ENCODE results near the gene SLC6A6. TPM values are rescaled to one million over a fixed set of nuclear protein-coding genes. Genes with fewer than 3 reads are reported as not detected.

Gene SLC6A6
- total RNA-seq, 4 donors from 2014 or later, result 15.4 to 37.6 (median 20.9) TPM

DNA sequence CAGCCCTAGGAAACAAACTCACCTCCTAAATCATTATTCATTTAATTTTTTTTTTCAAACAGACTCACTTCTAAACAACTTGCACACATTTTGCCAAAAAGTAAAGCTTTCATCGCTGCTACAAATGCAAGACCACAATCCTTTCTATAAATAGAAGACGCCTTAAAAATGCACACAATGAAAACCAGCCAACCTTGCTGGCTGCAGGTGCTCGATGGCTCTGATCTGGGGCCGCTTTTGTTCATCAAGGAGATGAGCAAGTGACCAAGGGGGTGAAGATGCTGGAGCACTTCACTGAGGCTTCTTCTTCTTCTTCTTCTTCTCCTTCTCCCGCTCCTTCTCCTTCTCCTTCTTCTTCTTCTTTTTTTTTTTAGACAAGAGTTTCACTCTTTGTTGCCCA, 12.7 kb upstream of the SLC6A6 start:
- no peak for ATAC-seq

DNA sequence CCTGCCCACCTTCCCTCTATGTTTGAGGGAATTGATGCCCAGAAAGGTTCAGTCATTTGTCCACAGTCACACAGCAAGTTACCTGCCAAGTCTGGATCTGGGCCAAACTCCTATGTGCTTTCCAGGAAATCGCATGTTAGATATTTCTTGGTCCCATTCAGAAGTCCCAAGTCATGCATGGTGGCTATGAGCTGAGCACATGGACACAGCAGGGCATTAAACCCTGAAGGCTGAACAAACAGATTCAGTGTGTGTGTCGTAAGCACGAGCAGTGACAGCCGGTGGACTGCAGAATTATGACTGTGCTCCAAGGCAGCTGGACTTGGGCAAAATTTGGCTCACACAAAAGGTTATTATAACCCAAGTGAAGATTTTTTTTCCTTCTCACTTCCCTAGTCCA, 11.4 kb upstream of the SLC6A6 start:
- H3K4me1 ChIP-seq, result peaks cover 0 to 42% (median 8%) of the 10 kb centered on the region in 3 donors
- peak; percentile 81 for ATAC-seq
- 13 to 31% methylated on average over 3 to 4 of the region's 4 CpGs for WGBS, 2 donors (ENCODE audit: low coverage in 1 of 2)

More for the DNA sequence above, 12.7 kb upstream of the SLC6A6 start:
- no peaks in the 10 kb centered on the region for H3K9me3 ChIP-seq
- H3K4me3 ChIP-seq, result no peak overlapping the region
- no peak for TF ChIP-seq POLR2AphosphoS5 (IDR thresholded peaks at IDR 0.05)
- no peak for TF ChIP-seq POLR2A (IDR thresholded peaks at IDR 0.05)
- TF ChIP-seq, protein P1, sequence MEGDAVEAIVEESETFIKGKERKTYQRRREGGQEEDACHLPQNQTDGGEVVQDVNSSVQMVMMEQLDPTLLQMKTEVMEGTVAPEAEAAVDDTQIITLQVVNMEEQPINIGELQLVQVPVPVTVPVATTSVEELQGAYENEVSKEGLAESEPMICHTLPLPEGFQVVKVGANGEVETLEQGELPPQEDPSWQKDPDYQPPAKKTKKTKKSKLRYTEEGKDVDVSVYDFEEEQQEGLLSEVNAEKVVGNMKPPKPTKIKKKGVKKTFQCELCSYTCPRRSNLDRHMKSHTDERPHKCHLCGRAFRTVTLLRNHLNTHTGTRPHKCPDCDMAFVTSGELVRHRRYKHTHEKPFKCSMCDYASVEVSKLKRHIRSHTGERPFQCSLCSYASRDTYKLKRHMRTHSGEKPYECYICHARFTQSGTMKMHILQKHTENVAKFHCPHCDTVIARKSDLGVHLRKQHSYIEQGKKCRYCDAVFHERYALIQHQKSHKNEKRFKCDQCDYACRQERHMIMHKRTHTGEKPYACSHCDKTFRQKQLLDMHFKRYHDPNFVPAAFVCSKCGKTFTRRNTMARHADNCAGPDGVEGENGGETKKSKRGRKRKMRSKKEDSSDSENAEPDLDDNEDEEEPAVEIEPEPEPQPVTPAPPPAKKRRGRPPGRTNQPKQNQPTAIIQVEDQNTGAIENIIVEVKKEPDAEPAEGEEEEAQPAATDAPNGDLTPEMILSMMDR (IDR thresholded peaks at IDR 0.05), result no peak
- no peak for TF ChIP-seq EP300 (IDR thresholded peaks at IDR 0.05)
- peaks cover 0 to 42% (median 8%) of the 10 kb centered on the region in 3 donors for H3K4me1 ChIP-seq
- H3K27ac ChIP-seq, result peak overlapping the region in 2 of 4 donors; percentile 8 to 27
- 32 to 42% methylated on average over 5 of the region's 5 CpGs for WGBS, 2 donors (ENCODE audit: low coverage in 1 of 2)
- H3K36me3 ChIP-seq, result no peaks in the 10 kb centered on the region
- no peaks in the 10 kb centered on the region for H3K27me3 ChIP-seq

DNA sequence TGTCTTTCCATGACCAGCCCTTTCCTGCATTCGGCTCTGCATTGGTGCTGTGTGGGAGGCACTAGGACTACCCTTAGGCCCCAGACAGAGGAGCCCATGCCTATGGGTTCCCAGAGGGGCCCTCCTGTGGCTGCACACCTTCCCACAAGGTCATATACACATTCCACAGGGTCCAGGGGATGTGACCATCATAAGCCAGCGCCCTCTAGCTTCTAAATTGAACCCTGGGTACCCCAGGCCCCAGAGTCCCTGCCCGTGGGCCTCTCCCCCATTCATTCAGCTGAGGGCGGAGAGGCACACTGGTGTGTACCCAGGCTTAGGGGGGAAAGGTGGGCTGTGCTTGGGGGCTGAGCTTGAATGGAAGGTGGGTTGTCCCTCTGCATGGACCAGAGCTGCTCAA, 10.2 kb upstream of the SLC6A6 start:
- 75 to 100% methylated on average over 2 of the region's 4 CpGs for WGBS, 2 donors (ENCODE audit: low coverage in 1 of 2)
- ATAC-seq, result no peak

More for the DNA sequence above, 11.4 kb upstream of the SLC6A6 start:
- Histone ChIP-seq H3K4me3 (no peak overlapping the region), H3K9me3 (no peaks in the 10 kb centered on the region), H3K27ac (peak overlapping the region in 3 of 4 donors; percentile 54 to 63 (median 62)), H3K27me3 (no peaks in the 10 kb centered on the region), H3K36me3 (no peaks in the 10 kb centered on the region)
- TF ChIP-seq POLR2AphosphoS5 (IDR thresholded peaks at IDR 0.05), result peak; percentile 91
- TF ChIP-seq POLR2A (IDR thresholded peaks at IDR 0.05), result no peak
- no peak for TF ChIP-seq EP300 (IDR thresholded peaks at IDR 0.05)
- TF ChIP-seq, protein P1 (IDR thresholded peaks at IDR 0.05), result no peak

DNA sequence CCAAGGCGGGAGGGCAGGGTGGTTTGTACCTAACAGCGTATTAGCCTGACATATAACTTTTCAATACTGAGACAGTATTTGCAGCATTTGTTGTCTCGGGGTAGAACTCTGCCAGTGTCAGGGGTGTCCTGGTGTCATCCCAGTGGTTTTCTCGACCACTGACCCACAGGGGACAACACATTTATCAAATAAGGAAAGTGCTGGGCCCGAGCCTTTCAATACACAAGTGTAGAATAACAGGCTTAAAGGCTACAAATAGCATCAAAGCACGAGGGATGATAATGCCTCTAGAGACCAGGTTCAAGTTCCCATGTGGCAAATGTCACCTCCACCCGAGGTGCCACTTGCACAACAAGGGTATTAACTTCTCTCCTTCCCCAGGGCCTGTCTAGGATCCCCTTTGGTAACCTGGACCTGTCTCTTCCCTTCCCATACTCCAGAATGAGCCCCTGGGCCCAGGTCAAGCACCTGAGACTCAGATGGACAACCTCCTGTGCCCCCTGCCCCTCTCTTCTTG, 9.5 kb upstream of the SLC6A6 start:
- TF ChIP-seq POLR2AphosphoS5 (IDR thresholded peaks at IDR 0.05) (no peak), EP300 (IDR thresholded peaks at IDR 0.05) (no peak), POLR2A (IDR thresholded peaks at IDR 0.05) (no peak)
- TF ChIP-seq, protein P1 (IDR thresholded peaks at IDR 0.05), result no peak
- Histone ChIP-seq H3K4me3 (no peak overlapping the region), H3K36me3 (no peaks in the 10 kb centered on the region), H3K9me3 (no peaks in the 10 kb centered on the region), H3K27ac (peak overlapping the region in 3 of 4 donors; percentile 62 to 68 (median 68)), H3K27me3 (no peaks in the 10 kb centered on the region), H3K4me1 (peaks cover 0 to 42% (median 8%) of the 10 kb centered on the region in 3 donors)
- ATAC-seq, result no peak
- 88% methylated on average over 3 of the region's 7 CpGs; no CpG with 5 or more reads in 1 of the 2 donors for WGBS, 2 donors (ENCODE audit: low coverage in 1 of 2)

More for the DNA sequence above, 10.2 kb upstream of the SLC6A6 start:
- Histone ChIP-seq H3K27me3 (no peaks in the 10 kb centered on the region), H3K4me3 (no peak overlapping the region), H3K4me1 (peaks cover 0 to 42% (median 8%) of the 10 kb centered on the region in 3 donors), H3K27ac (peak overlapping the region in 3 of 4 donors; percentile 62 to 68 (median 68)), H3K36me3 (no peaks in the 10 kb centered on the region), H3K9me3 (no peaks in the 10 kb centered on the region)
- TF ChIP-seq, protein P1 (IDR thresholded peaks at IDR 0.05), result no peak
- TF ChIP-seq POLR2AphosphoS5 (IDR thresholded peaks at IDR 0.05) (no peak), EP300 (IDR thresholded peaks at IDR 0.05) (no peak), POLR2A (IDR thresholded peaks at IDR 0.05) (no peak)

All from gastroesophageal sphincter (tissue), 4 donors.